GM18873 (cell line): ENCODE results near the gene CCDC88B.
"Not testable (repeated sequence)": the region's sequence is repeated elsewhere in the genome, so short reads cannot be mapped to it uniquely, and the experiment has no call there.

Source experiments
- ATAC-seq: cut with Tn5 transposase; IDR thresholded peaks from one replicate; pipeline ENCODE4 v1.9.1; 2021; ENCODE audit warnings: mild to moderate bottlenecking, moderate library complexity, moderate number of reproducible peaks; ENCODE audit not compliant: unreplicated experiment, low FRiP score

The CCDC88B gene

GRCh38 chr11:64304032-64304315 lies 36.0 kb upstream of the CCDC88B start:
- ATAC-seq = no peak

- no peak for ATAC-seq
Observed at GRCh38 chr11:64304316-64305072, 35.5 kb upstream of the CCDC88B start.

- ATAC-seq = peak; percentile 74
Observed at GRCh38 chr11:64305075-64305690, 34.8 kb upstream of the CCDC88B start, which contains the start of gene ESRRA. TSS of gene ESRRA (plus strand) at chr11:64305524. CDS start at chr11:64307180, 1,656 bp downstream.

GRCh38 chr11:64305691-64306562 lies 34.1 kb upstream of the CCDC88B start:
- ATAC-seq = no peak

- ATAC-seq = no peak
Observed at GRCh38 chr11:64306563-64306875, 33.5 kb upstream of the CCDC88B start.

- ATAC-seq = no peak
Observed at GRCh38 chr11:64306876-64307622, 33.0 kb upstream of the CCDC88B start.

- ATAC-seq = not testable (repeated sequence)
Observed at GRCh38 chr11:64307795-64308194, 32.2 kb upstream of the CCDC88B start.

- ATAC-seq = no peak
Observed at GRCh38 chr11:64312947-64313346, 27.1 kb upstream of the CCDC88B start.

GRCh38 chr11:64313491-64314145 lies 26.4 kb upstream of the CCDC88B start:
- ATAC-seq = no peak

- ATAC-seq = no peak
Observed at GRCh38 chr11:64314146-64314804, 25.7 kb upstream of the CCDC88B start.

GRCh38 chr11:64314805-64315561 lies 25.0 kb upstream of the CCDC88B start:
- no peak for ATAC-seq

GRCh38 chr11:64315667-64316526 lies 24.1 kb upstream of the CCDC88B start:
- ATAC-seq = not testable (repeated sequence)

- ATAC-seq = peak; percentile 2
Observed at GRCh38 chr11:64316672-64317324, 23.2 kb upstream of the CCDC88B start.

- ATAC-seq = peak; percentile 51
Observed at GRCh38 chr11:64317325-64317960, 22.6 kb upstream of the CCDC88B start, which contains the start of gene TRMT112. TSS of gene TRMT112 (minus strand) at chr11:64317559. CDS start at chr11:64317526, 33 bp downstream.

GRCh38 chr11:64317961-64318765 lies 21.8 kb upstream of the CCDC88B start, which contains the start of gene PRDX5:
TSS of gene PRDX5 (plus strand) at chr11:64318121. CDS start at chr11:64318216, 95 bp downstream.
- ATAC-seq = peak; percentile 58
